Central memory CD8-positive, alpha-beta T cell (primary cell): ENCODE data around the gene PPP1R12B.
"Not testable (repeated sequence)": the region's sequence is repeated elsewhere in the genome, so short reads cannot be mapped to it uniquely, and the experiment has no call there.

Experiments used
- ATAC-seq: fragments of 150-1000 bp; cut with Tn5 transposase; replicated peaks from 2 replicates; pipeline ENCODE4 v1.10.0; 2022; ENCODE audit warnings: mild to moderate bottlenecking, moderate FRiP score, moderate number of reproducible peaks; ENCODE audit not compliant: poor library complexity, severe bottlenecking; ENCODE audit errors: extremely low read depth
- DNase-seq, 2 donors: peaks; one replicate each; pipeline ENCODE4 v3.0.0; 2021; ENCODE audit warnings: low spot score in 2 of 2
- H3K27ac Mint-ChIP-seq: one replicate; pipeline ENCODE4 v1.8.0; 2022; ENCODE audit warnings: low read depth, mild to moderate bottlenecking, moderate library complexity, mixed read lengths
- H3K27me3 Mint-ChIP-seq: one replicate; pipeline ENCODE4 v1.8.0; 2022; ENCODE audit warnings: mixed read lengths
- H3K36me3 Mint-ChIP-seq: one replicate; pipeline ENCODE4 v1.8.0; 2022; ENCODE audit warnings: mild to moderate bottlenecking, moderate library complexity, mixed read lengths; ENCODE audit not compliant: insufficient read depth
- H3K4me1 Mint-ChIP-seq: one replicate; pipeline ENCODE4 v1.8.0; 2022; ENCODE audit warnings: mixed read lengths
- H3K4me3 Mint-ChIP-seq: one replicate; pipeline ENCODE4 v1.8.0; 2022; ENCODE audit warnings: mild to moderate bottlenecking, moderate library complexity, mixed read lengths
- H3K9me3 Mint-ChIP-seq: one replicate; pipeline ENCODE4 v1.8.0; 2022; ENCODE audit warnings: mixed read lengths

Gene PPP1R12B

DNA sequence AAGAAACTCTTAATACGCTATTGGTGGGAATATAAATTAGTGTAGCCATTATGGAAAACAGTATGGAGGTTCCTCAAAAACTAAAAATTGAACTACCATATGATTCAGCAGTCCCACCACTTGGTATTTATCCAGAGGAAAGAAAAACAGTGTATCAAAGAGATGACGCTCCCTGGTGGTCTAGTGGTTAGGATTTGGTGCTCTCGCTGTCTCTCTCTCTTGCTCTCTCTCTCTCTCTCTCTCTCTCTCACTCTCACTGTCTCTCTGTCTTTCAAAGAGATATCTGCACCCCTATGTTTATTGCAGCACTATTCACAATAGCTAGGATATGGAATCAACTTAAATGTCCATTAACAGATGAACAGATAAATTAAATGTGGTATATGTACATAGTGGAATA, 151.5 kb downstream of the PPP1R12B start:
- DNase-seq, H3K27me3 Mint-ChIP-seq, ATAC-seq, H3K4me3 Mint-ChIP-seq, H3K4me1 Mint-ChIP-seq, H3K9me3 Mint-ChIP-seq, H3K27ac Mint-ChIP-seq: not testable (repeated sequence)
- peaks cover 15% of the 10 kb centered on the region for H3K36me3 Mint-ChIP-seq

DNA sequence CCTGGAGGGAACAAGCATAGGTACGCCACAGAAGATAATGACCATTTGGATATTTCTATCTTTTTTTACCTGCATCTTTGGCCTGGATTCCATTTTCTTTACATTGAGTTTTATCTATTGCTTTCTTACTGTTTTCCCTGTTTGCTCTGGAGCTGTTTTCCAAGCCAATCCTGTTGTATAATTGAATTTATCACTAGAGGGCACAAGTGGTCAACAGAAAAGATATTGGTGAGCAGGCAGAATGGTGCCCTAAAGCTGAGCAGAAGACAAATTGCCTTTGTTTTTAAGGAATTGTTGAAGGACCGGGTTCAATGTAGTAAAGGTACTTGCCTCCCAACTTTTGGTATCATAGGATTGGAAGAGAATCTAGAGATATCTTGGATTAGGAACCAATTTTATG, 152.8 kb downstream of the PPP1R12B start:
- no peak overlapping the region for H3K4me3 Mint-ChIP-seq
- no peak overlapping the region for H3K27ac Mint-ChIP-seq
- peaks cover 9% of the 10 kb centered on the region for H3K36me3 Mint-ChIP-seq
- H3K27me3 Mint-ChIP-seq: no peaks in the 10 kb centered on the region
- H3K9me3 Mint-ChIP-seq: no peaks in the 10 kb centered on the region
- no peak for DNase-seq
- H3K4me1 Mint-ChIP-seq: no peaks in the 10 kb centered on the region
- no peak for ATAC-seq

DNA sequence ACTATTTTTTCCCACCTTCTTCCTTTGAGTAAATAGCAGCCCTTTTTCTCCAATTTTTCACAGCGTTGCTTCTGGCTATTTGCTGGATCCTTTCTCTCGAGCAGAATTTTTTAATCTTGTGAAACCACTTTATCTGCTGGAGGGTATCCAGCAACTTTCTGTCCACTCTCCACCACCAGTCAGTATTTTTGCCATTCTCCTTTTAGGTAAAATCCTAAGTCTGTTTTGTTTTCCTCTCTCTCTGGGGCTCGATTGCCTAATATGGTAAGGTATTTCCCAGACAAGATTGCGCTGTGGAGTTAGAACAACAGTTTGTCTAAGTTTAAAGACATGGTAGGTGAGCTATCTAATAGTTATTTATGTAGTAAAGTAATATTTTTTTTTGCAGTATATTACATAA, 156.9 kb downstream of the PPP1R12B start:
- no peak overlapping the region for H3K4me3 Mint-ChIP-seq
- H3K36me3 Mint-ChIP-seq: peaks cover 5% of the 10 kb centered on the region
- ATAC-seq: no peak
- no peak overlapping the region for H3K27ac Mint-ChIP-seq
- no peaks in the 10 kb centered on the region for H3K27me3 Mint-ChIP-seq
- H3K9me3 Mint-ChIP-seq: no peaks in the 10 kb centered on the region
- DNase-seq: no peak
- H3K4me1 Mint-ChIP-seq: no peaks in the 10 kb centered on the region

DNA sequence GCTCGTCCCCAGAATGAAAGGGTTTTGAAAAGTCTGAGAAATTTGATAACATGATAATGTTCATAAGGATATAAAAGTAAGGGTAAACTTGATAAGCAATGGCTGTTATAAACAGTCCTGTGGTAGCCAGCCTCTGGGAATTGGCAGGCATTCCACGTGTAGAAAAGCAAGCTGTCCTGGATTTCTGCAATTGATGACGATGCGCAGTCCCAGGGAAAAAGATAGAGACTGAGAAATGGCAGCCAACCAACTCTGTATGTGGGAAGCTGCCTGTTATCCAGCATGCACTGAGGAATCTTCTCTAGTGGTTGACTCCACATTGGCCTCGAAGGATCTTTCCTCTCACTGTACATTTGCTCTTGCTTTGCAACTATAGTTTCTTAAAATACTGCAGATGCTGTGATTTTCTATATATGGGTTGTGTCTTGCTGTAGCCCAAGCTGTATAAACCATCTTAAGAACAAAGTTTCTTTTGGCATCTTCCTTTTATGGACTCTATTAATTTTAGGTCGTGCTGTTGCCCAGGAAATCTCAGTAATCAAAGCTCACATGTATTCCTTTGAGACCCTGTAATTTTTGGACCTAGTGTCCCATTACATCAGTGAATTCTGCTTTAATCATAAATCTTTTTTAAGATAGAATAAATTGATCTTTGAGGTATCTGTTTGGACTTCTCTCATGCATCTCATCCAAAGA, 157.5 kb downstream of the PPP1R12B start:
- H3K36me3 Mint-ChIP-seq: not testable (repeated sequence)

DNA sequence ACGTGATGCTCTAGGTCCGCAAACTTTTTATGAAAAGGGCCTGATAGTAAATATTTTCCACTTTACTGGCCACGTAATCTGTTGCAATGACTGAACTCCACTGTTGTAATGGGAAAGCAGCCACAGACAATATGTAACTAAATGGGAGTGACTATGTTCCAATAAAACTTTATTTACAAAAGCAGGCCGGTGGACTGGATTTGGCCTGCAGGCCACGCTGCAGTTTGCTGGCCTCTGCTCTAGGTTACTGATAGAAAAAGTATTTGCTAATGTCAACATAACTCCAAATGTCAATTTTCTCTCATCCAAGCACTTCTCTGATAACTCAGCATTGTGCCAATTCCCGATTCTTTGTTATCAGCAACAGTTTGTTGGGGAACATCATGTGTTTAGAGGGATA, 160.4 kb downstream of the PPP1R12B start:
- H3K9me3 Mint-ChIP-seq: not testable (repeated sequence)

More for the DNA sequence above, 157.5 kb downstream of the PPP1R12B start:
- H3K27ac Mint-ChIP-seq, H3K4me3 Mint-ChIP-seq, DNase-seq, H3K4me1 Mint-ChIP-seq, H3K9me3 Mint-ChIP-seq, H3K27me3 Mint-ChIP-seq, ATAC-seq: not testable (repeated sequence)

DNA sequence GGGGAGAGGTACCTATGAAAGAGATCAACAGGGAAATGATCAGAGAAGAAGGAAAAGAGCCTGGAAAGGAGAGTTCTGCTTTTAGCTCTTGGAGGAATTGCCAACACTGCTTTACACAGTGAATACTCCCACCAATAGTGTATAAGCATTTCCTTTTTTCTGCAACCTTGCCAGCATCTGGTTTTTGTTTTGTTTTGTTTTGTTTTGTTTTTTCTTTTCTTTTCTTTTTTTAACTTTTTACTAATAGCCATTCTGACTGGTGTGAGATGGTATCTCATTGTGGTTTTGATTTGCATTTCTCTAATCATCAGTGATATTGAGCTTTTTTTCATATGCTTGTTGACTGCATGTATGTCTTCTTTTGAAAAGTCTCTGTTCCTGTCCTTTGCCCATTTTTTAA, 165.4 kb downstream of the PPP1R12B start:
- not testable (repeated sequence) for H3K27ac Mint-ChIP-seq, H3K27me3 Mint-ChIP-seq, H3K4me1 Mint-ChIP-seq, H3K9me3 Mint-ChIP-seq, DNase-seq, H3K4me3 Mint-ChIP-seq, ATAC-seq, H3K36me3 Mint-ChIP-seq

More for the DNA sequence above, 160.4 kb downstream of the PPP1R12B start:
- not testable (repeated sequence) for H3K27me3 Mint-ChIP-seq, H3K4me1 Mint-ChIP-seq, H3K27ac Mint-ChIP-seq, H3K36me3 Mint-ChIP-seq, H3K4me3 Mint-ChIP-seq, DNase-seq, ATAC-seq

DNA sequence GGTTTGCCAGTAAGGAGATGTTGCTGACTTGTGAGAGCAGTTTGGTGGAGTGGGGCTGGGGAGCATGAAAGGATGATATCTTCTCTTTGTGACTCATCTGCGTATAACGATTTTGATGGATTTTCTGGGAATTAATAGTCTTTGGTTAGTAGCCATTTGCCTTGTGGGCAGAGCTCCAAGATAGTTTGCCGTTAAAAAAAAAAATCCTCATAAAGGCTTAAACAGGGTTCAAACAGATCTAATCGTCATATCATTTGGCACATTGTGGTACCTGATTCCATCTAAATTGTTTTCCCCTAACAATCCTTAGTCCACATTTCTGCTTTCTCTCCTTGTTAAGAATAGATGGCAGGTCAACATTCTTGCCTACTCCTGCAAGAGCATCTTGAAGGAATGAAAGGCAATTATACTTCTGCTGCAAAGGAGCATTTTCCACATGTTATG, 168.0 kb downstream of the PPP1R12B start:
- H3K36me3 Mint-ChIP-seq: peaks cover 3% of the 10 kb centered on the region
- DNase-seq: no peak

DNA sequence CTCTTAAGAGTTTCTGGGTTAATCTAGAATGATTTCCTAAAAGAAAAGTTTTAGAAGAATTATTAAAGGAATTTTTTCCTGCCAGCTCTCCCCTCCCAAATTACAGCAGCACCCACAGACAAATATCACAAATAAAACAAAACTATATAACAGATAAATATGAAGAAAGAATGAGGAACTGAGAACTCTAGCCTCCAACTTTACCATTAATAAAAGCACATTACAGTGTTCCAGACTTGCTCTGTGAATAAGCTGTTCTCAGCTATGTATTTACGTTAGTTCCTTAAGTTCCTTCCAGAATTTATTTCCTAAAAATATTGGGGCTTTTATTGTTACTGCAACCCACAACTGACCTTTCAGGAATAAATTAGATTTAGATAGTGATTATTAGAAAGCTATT, 168.6 kb downstream of the PPP1R12B start:
- H3K36me3 Mint-ChIP-seq, H3K27ac Mint-ChIP-seq, H3K4me1 Mint-ChIP-seq, ATAC-seq, H3K4me3 Mint-ChIP-seq, DNase-seq, H3K9me3 Mint-ChIP-seq, H3K27me3 Mint-ChIP-seq: not testable (repeated sequence)

More for the DNA sequence above, 168.0 kb downstream of the PPP1R12B start:
- H3K4me3 Mint-ChIP-seq: no peak overlapping the region
- no peaks in the 10 kb centered on the region for H3K4me1 Mint-ChIP-seq
- ATAC-seq: no peak
- no peaks in the 10 kb centered on the region for H3K9me3 Mint-ChIP-seq
- H3K27ac Mint-ChIP-seq: no peak overlapping the region
- H3K27me3 Mint-ChIP-seq: no peaks in the 10 kb centered on the region

DNA sequence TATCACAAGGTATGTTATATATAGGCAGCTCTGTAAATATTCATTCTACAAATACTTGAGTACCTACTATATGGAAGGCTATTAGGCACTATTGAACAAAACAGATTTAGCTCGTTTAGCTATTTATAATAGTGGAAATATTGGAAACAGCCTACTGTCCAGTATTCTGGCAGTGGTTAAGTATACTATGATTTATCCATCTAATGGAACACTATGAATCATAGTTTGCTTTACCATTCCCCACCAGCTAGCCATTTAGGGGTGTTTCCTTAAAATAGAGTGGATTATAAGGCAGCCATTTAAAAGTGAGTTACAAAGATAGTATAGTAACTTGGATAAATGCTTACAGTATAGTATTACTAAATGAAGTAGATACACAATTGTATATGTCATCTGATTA, 169.7 kb downstream of the PPP1R12B start:
- H3K4me1 Mint-ChIP-seq: not testable (repeated sequence)

DNA sequence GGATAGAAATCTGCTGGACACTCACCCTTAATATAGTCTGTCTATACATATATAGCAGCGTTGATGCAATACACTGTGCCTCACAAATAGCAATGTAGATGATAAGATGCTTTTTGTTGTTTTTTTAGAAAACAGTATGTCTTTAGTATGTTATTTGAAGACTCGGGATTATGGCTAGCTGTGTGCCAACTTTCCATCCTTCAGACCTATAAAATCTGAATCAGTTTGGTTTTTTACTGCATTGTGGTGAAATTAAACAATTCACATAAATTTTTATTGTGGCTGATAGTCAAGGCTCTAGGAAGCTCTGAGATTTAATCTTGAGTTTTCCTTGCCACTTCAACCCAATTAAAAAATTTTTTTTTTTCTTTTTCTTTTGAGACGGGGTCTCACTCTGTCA, 170.4 kb downstream of the PPP1R12B start:
- not testable (repeated sequence) for H3K9me3 Mint-ChIP-seq, H3K27me3 Mint-ChIP-seq, H3K36me3 Mint-ChIP-seq, H3K4me3 Mint-ChIP-seq, H3K4me1 Mint-ChIP-seq, DNase-seq, ATAC-seq, H3K27ac Mint-ChIP-seq

More for the DNA sequence above, 169.7 kb downstream of the PPP1R12B start:
- not testable (repeated sequence) for H3K27me3 Mint-ChIP-seq, H3K36me3 Mint-ChIP-seq, H3K4me3 Mint-ChIP-seq, H3K9me3 Mint-ChIP-seq, ATAC-seq, DNase-seq, H3K27ac Mint-ChIP-seq

DNA sequence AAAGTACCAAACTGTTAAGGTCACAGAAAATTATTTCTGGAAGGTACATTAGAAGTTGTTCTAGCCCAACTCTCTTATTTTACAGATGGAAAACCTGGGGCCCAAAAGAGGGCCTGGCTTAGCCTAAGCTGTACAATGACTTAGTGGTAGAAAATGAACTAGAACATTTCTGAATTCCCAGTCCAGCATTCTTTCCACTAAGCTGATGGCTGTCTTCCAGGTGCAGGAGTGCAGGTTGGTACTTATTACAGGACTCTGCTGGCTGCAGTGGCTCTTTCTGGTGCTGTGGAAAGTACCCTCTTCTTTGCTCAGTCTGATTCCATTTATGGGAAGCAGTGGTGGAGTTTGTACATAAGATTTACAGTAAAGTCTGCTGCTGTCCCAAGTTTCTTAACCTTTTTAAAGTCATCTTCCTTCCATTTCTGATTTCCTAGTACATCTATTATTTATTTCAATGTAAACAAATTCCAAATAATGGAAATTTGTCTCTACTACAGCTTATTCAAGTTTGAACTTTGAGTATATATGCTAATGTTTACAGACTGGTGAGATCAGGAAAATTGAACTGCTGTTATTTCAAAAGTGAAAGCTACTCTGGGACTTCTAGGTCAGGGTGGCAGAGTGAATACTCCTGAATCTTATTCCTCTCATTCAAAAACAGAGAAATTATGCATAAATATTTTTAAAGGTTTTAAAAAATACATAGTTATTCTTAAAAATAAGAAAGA, 171.8 kb downstream of the PPP1R12B start:
- H3K9me3 Mint-ChIP-seq, DNase-seq, H3K4me1 Mint-ChIP-seq, H3K27me3 Mint-ChIP-seq, ATAC-seq, H3K4me3 Mint-ChIP-seq, H3K36me3 Mint-ChIP-seq, H3K27ac Mint-ChIP-seq: not testable (repeated sequence)

DNA sequence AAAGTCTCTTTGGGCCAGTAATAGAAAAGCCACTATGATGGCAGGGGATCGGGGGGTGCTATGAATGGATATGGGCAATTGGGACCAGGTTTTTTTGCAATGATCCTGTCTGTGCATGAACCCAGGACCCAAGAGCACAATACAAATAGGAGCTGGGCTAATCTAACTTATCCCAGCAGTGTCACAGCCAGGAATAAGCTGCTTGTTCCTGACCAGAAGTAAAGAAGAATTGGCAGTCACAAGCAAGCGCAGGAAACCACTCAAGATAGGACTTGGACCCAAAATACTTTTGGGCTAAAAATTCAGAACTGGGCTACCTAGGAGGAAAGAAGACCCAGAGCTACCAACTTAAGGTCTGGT, 172.3 kb downstream of the PPP1R12B start:
- H3K36me3 Mint-ChIP-seq, H3K27ac Mint-ChIP-seq, H3K4me3 Mint-ChIP-seq, H3K9me3 Mint-ChIP-seq, DNase-seq, H3K4me1 Mint-ChIP-seq, ATAC-seq, H3K27me3 Mint-ChIP-seq: not testable (repeated sequence)

DNA sequence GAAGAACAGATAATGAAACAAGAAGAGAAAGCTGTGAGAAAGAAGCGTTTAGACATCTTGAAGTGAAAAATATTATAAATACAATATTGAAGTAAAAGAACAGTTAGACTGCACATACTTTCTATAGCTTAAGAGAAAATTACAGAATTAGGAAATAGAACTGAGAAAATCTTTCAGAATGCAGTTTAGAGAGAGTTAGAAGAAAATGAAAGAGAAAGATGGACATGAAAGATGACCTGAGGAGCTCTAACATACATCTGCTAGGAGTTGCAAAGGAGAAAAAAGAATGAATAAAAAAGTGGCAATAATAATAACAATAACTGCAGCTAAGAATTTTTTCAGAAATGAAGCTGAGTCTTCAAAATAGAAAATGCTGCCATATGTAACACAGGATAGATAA, 173.0 kb downstream of the PPP1R12B start:
- DNase-seq, H3K36me3 Mint-ChIP-seq, H3K9me3 Mint-ChIP-seq, H3K4me3 Mint-ChIP-seq, H3K4me1 Mint-ChIP-seq, ATAC-seq, H3K27me3 Mint-ChIP-seq, H3K27ac Mint-ChIP-seq: not testable (repeated sequence)
